Stimulated activated CD8-positive, alpha-beta memory T cell treated with anti-CD3 and anti-CD28 coated beads, Interleukin-12 subunit alpha, Interleukin-12 subunit beta, amount 100 ng/mL, for 1 hour (primary cell): Measurements from ENCODE around the gene E2F4.
A peak's percentile ranks its signal among the peaks of the same experiment; 100 is the strongest.

Experiments used
- DNase-seq: peaks from one replicate; pipeline ENCODE4 v3.0.0-alpha.2; 2020; ENCODE audit warnings: low read depth

The E2F4 gene

DNA sequence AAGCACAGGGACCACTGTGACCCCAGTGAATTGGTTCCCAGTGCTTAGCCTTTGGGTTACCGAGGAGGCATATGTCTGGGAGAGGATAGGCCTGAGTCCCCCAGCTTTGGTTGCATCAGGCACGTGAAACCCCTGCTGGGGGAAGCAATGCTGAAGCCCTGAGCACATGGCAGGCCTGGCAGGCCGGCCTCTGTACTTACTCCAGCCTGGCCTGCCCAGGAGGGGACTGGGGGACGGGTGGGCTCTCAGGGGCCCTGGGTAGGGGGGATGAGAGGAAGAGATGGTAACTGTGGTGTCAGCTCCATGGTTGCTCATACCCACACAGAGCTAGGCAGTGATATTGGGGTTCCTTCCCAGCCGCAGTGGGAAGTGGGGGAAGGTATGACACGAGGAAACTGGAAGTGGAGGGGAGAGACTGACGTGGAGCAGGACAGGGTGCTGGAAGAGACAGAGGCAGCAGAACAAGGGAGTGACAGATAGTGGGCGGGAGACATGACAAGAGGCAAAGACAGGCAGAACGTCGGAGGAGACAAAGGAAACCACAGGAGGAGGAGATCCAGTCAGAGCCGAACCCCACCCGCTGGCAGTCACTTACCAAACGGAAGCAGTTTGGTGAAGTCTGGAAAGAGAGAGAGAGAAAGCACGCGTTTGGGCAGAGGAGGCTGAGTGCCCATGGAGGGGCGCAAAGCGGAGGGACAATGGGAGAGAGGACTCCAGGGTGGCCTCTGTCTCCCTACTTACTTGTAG is 44.0 kb downstream of the E2F4 start:
- DNase-seq = no peak

- peak; percentile 40 for DNase-seq
These were observed 44.8 kb downstream of the E2F4 start for GRCh38 chr16:67236563-67237395.

GRCh38 chr16:67237396-67238277 is 45.7 kb downstream of the E2F4 start:
- no peak for DNase-seq

GRCh38 chr16:67238278-67238575 is 46.3 kb downstream of the E2F4 start:
- no peak for DNase-seq

DNA sequence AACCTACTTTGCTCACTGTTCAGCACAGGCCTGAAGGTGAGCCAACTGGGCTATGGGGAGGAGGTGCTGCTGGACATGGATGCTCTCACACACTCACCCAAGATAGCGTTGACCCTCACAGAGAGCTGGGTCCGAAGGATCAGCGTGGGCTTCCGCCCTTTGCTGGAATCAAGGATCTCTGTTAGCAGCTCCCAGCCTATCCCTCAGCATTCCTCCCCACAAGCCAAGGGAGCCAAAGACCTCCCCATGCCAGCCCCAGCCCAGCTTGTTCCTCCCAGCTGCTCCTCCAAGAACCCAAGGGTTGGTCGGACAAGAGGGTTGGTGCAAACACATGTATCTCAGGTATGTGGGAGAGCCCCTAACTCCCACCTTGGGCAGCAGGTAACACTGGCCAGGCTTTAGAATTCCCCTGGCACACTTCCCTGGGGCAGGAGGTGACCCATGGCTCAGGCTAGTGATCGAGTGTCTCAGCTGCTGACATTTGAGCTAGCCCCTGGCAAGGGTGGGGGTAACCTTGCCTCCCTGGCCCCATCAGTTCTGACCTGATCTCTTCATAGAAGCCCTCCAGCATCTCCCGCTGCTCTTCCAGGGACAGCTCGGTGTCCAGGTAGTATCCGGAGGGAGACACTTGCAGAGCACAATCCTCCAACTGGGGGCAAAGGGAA is 47.0 kb downstream of the E2F4 start:
- DNase-seq = no peak

GRCh38 chr16:67240506-67240905 is 48.6 kb downstream of the E2F4 start:
- no peak for DNase-seq

DNA sequence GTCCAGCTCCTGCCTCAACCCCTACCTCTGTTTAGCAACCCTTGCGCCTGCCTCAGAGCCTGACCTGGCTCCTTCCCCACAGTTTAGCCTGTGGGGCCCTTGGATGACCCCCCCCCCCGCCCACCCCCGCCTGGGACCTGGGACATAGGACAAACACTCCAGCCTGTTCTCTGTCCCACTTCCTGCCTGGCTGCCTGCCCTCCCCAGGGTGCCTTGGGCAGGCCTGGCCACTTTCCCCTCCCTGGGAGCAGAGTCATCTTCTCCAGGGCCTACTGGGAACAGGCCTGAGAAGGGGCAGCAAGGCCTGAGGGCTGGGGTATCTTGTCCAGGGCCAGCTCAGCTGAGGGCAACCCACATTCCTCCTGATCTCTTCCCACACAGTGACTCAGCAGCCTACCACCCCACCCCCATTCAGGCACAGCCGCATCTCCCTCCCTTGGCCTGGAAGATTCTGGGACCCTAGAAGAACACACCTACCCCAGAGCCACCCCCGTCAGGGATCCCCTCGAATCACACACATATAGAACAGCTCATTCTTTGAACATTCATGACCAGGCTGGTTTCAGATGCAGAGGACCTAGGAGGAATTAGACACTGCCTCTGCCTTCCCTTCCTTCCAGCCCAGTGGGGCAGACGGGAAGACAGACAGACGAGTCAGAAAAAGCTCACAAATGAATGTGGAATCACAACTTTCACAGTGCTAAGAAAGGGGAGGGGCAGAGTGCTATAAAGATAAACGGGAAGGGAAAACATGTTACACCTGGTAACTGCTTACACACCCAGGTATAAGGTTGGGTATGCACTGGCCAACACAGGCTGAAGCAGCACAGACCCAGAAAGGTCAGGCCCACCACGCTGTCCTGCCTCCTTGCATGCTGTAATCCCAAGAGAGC is 49.3 kb downstream of the E2F4 start:
- no peak for DNase-seq

GRCh38 chr16:67242138-67242730 is 50.3 kb downstream of the E2F4 start:
- no peak for DNase-seq

DNA sequence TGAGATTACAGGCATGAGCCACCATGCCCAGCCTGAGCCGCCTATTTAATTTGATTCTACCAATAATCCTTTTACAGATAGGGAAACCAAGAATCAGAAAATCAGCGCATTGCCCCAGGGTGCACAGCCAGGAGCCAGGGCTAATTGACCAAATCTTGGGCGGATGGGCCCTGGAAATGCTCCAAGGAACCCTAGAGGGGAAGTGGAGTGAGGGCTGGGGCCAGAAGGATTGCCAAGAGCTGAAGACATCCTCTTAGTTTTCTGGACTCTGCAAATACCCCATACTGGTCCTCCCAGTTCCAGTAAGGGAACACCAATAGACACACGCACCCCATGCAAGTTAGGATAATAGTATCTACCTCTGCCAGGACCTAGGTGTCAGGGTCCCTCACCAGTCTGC is 51.5 kb downstream of the E2F4 start:
- no peak for DNase-seq

DNA sequence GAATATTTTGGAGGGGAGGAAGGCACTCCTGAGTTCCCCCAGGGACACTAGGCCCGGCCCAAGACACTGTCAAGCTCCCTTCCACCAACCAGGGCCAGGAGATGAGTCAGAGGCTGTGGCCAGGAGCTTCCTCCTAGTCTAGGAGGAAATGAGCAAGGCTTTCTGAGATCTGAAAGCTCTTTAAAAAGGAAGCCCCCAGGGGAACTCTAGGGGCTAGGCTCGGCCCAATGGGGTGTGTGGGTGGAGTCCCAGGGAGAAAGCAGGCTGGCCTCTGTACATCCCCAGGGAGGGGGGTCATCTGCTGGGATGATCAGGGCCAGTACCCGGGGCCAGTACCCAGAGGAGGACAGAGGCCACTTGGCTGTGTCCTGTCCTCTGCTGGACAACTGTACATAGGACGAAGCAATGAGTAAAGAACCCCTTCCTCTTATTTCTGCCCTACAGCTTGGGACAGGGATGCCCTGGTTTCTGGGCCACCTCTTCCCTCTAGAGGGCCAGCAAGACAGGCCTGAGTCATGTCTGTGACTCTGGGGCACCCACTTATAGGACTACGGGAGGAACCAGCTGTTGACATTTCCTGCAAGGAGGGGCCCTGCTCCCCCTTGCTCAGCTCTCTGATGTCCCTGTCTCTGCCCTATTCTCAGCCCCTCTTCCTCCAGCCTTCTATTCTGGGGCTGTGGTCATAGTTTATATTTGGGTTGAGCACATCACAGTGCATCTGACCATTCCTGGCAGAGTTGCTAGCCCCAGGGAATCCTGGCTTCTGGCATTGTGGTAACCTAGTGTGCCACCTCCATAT is 52.6 kb downstream of the E2F4 start:
- peak; percentile 69 for DNase-seq

DNA sequence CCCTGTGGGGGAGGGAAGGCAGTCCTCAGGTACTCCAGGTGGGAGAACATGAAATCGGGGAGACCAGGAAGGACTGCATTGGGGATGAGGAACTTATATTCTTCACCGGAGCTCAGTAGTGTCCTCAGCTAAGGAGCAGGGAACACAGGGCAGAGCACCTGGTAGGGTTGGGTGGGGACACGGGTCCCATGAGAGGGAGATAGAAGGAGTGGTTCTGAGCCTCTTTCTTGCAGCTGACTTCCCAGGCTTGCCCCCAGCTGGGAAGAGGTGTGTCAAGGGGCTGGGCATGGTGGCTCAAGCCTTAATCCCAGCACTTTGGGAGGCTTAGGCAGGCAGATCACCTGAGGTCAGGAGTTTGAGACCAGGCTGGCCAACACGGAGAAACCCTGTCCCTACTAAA is 53.2 kb downstream of the E2F4 start:
- no peak for DNase-seq

GRCh38 chr16:67245674-67246080 is 53.7 kb downstream of the E2F4 start:
- DNase-seq = no peak

- no peak for DNase-seq
These were observed 54.3 kb downstream of the E2F4 start for GRCh38 chr16:67246081-67246755.

GRCh38 chr16:67246756-67247191 is 54.8 kb downstream of the E2F4 start:
- DNase-seq = no peak

GRCh38 chr16:67247192-67248072 is 55.5 kb downstream of the E2F4 start, which contains the start of gene FHOD1:
Gene FHOD1 (minus strand): TSS chr16:67247481. CDS start chr16:67247410, 71 bp downstream.
- DNase-seq = peak; percentile 93

GRCh38 chr16:67248073-67248400 is 56.1 kb downstream of the E2F4 start:
- no peak for DNase-seq
